HFF-Myc (cell line): ENCODE data around the gene SLFN11.
"Not testable (repeated sequence)": the region's sequence is repeated elsewhere in the genome, so short reads cannot be mapped to it uniquely, and the experiment has no call there.

ENCODE experiments used
- DNase-seq: peaks from one replicate; pipeline ENCODE4 v3.0.0-alpha.2; 2011; ENCODE audit warnings: low read depth; ENCODE audit errors: extremely low read depth
- H3K4me3 ChIP-seq: replicated peaks from 2 replicates; pipeline ENCODE4 v1.5.1; 2011; ENCODE audit warnings: low read depth, mild to moderate bottlenecking, control low read depth, low read length
- TF ChIP-seq, protein P1 (sequence below): IDR thresholded peaks from 2 replicates; pipeline ENCODE4 v1.5.1; 2012; ENCODE audit warnings: mild to moderate bottlenecking, low read depth, low read length, control low read depth; ENCODE audit errors: missing control alignments

The SLFN11 gene

DNA sequence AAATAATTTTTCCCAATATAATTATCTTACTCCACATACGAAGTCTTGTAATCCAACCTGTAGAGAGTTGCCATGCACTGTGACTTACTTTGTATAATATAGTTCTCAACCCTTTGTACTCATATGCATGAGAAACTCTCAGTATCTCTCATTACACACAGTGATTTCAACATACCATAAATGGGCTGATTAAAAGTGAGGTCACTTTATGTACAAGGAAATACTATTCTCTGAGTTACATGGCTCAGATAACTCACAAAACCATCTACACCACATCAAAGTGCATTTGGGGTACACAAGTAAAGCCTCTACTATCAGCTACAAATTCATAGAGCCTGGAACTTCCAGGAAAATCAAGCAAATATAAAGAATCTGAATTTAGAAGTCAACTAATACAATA lies 30.9 kb upstream of the SLFN11 start:
- no peak overlapping the region for H3K4me3 ChIP-seq
- DNase-seq: no peak
- TF ChIP-seq, protein P1, sequence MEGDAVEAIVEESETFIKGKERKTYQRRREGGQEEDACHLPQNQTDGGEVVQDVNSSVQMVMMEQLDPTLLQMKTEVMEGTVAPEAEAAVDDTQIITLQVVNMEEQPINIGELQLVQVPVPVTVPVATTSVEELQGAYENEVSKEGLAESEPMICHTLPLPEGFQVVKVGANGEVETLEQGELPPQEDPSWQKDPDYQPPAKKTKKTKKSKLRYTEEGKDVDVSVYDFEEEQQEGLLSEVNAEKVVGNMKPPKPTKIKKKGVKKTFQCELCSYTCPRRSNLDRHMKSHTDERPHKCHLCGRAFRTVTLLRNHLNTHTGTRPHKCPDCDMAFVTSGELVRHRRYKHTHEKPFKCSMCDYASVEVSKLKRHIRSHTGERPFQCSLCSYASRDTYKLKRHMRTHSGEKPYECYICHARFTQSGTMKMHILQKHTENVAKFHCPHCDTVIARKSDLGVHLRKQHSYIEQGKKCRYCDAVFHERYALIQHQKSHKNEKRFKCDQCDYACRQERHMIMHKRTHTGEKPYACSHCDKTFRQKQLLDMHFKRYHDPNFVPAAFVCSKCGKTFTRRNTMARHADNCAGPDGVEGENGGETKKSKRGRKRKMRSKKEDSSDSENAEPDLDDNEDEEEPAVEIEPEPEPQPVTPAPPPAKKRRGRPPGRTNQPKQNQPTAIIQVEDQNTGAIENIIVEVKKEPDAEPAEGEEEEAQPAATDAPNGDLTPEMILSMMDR: no peak

DNA sequence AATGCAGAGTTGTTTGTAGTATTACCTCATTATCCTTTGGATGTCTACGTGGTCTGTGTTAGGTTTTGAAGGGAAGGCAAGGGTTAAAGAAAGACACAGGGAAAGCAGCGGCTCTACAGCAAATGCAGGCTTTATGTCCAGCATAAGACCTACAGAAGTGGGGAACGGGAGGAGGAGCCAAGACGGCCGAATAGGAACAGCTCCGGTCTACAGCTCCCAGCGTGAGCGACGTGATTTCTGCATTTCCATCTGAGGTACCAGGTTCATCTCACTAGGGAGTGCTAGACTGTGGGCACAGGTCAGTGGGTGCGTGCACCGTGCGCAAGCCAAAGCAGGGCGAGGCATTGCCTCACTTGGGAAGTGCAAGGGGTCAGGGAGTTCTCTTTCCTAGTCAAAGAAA lies 20.4 kb upstream of the SLFN11 start:
- DNase-seq, H3K4me3 ChIP-seq: not testable (repeated sequence)

DNA sequence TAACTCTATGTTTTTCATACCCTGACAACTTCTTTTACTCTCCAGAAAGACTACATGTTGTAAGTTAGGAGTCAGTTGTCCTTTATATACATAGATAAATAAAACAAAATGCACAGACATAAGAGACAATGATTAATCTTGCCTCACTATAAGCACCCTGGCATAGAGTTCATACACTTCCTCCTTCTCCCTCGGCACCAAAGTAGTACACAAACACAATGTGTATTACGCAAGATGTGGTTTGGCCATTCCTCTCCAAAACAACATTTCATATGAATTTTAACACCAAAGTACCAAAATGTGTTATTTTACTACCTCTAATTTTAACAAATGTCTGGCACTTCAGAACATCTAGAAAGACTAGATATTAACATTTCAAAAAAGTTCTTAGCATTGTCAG lies 17.2 kb upstream of the SLFN11 start:
- no peak overlapping the region for H3K4me3 ChIP-seq
- DNase-seq: no peak
- TF ChIP-seq, protein P1: no peak

DNA sequence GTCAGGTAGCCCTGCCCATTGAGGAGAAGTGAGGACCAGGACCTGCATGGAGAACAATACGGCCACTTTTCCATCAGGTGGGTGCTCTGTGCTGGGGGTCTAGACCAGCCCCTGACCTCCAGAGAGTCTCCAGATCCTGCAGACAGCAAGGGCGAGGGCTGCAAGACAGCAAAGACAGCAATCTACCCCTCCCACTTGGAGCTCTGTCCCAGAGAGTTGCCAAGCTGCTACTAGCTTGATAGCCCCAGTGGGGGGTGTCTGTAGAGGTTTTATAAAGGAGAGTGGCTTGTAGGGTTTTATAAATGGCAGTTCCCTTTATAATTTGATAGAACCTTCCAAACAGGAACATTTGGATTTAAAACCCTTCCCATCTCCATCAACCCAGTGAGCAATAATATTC lies 16.7 kb upstream of the SLFN11 start:
- TF ChIP-seq, protein P1: no peak
- no peak overlapping the region for H3K4me3 ChIP-seq
- DNase-seq: no peak

DNA sequence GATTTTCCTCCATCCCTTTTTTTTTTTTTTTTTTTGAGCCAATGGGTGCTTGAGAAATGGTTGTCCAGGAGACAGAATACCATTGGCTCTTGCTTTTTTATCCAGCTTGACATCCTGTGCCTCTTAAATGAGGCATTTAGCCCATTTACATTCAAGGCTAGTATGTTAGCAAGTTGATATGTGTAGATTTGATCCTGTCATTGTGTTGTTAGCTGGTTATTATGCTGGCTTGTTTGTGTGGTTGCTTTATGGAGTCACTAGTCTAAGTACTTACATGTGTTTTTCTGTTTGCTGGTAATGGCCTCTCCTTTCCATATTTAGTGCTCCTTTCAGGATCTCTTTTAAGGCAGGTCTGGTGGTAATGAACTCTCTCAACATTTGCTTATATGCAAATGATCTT lies 14.1 kb upstream of the SLFN11 start:
- no peak overlapping the region for H3K4me3 ChIP-seq
- TF ChIP-seq, protein P1: no peak
- no peak for DNase-seq

DNA sequence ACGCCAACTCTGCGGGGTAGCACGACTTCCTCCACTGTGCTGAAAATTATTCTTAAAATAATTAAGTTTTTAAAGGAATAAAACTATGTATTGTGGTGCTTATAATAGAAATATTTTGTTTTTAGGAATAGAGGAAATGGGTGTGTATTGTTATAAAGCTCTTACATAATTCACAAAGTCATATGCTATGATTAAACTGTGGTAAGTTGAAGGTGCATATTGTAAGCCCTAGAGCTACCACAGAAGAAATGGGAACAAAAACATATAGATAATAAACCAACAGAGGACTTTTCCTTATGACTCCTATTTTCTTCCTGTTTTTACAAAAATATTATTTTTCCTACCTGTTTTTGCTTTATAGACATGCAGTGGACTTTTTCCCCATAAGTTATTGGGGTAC lies 4.3 kb upstream of the SLFN11 start:
- no peak overlapping the region for H3K4me3 ChIP-seq
- TF ChIP-seq, protein P1: no peak
- no peak for DNase-seq

DNA sequence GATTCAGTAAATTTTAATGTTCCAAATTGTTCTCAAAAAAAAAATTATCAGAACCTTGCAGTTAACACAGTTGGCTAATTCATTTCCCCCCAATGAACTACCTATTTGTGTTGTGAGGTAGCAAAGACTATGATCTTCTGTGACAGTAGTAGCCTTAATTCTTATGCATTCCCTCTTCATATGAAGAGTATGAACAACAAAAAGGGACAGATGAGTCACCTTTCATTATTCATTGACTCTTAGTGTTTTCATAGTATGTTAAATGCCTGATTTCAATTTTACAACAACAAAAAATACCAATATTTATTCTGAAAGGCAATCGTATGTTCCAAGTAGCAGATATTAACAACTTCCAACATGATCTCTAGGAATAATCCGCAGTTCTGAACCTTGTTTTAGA lies 3.6 kb upstream of the SLFN11 start:
- TF ChIP-seq, protein P1: no peak
- no peak for DNase-seq

More for the DNA sequence above, 3.6 kb upstream of the SLFN11 start:
- H3K4me3 ChIP-seq: no peak overlapping the region
